GM18873 (cell line): ENCODE measurements around the gene PDIA5.
"Not testable (repeated sequence)": the region's sequence is repeated elsewhere in the genome, so short reads cannot be mapped to it uniquely, and the experiment has no call there.

Experiments
- ATAC-seq: cut with Tn5 transposase; IDR thresholded peaks from one replicate; pipeline ENCODE4 v1.9.1; 2021; ENCODE audit warnings: mild to moderate bottlenecking, moderate library complexity, moderate number of reproducible peaks; ENCODE audit not compliant: unreplicated experiment, low FRiP score

The PDIA5 gene

GRCh38 chr3:123140550-123140949 lies 73.7 kb downstream of the PDIA5 start:
- no peak for ATAC-seq

GRCh38 chr3:123141276-123141675 lies 74.5 kb downstream of the PDIA5 start:
- no peak for ATAC-seq

- ATAC-seq, result no peak
These were observed 77.0 kb downstream of the PDIA5 start for GRCh38 chr3:123143669-123144411.

GRCh38 chr3:123147754-123148535 lies 81.1 kb downstream of the PDIA5 start:
- no peak for ATAC-seq

- no peak for ATAC-seq
These were observed 81.9 kb downstream of the PDIA5 start for GRCh38 chr3:123148772-123149171.

GRCh38 chr3:123149525-123149924 lies 82.7 kb downstream of the PDIA5 start:
- no peak for ATAC-seq

- ATAC-seq, result no peak
These were observed 83.8 kb downstream of the PDIA5 start for GRCh38 chr3:123150449-123151215.

GRCh38 chr3:123151251-123151705 lies 84.5 kb downstream of the PDIA5 start:
- no peak for ATAC-seq

- not testable (repeated sequence) for ATAC-seq
These were observed 85.1 kb downstream of the PDIA5 start for GRCh38 chr3:123151853-123152420.

- no peak for ATAC-seq
These were observed 85.9 kb downstream of the PDIA5 start for GRCh38 chr3:123152687-123153086.

GRCh38 chr3:123153125-123154019 lies 86.5 kb downstream of the PDIA5 start:
- ATAC-seq, result no peak

- ATAC-seq, result no peak
These were observed 87.5 kb downstream of the PDIA5 start for GRCh38 chr3:123154020-123154985.

GRCh38 chr3:123155471-123156011 lies 88.7 kb downstream of the PDIA5 start:
- no peak for ATAC-seq

GRCh38 chr3:123156276-123156995 lies 89.6 kb downstream of the PDIA5 start:
- no peak for ATAC-seq

GRCh38 chr3:123157209-123157597 lies 90.4 kb downstream of the PDIA5 start:
- no peak for ATAC-seq

- ATAC-seq, result no peak
These were observed 90.9 kb downstream of the PDIA5 start for GRCh38 chr3:123157598-123158287.

- no peak for ATAC-seq
These were observed 91.5 kb downstream of the PDIA5 start for GRCh38 chr3:123158330-123158729.
